HG03135 (cell line): ENCODE measurements around the gene GARNL3.
A peak's percentile ranks its signal among the peaks of the same experiment; 100 is the strongest.

Source experiments
- ATAC-seq: cut with Tn5 transposase; IDR thresholded peaks from one replicate; pipeline ENCODE4 v1.9.1; 2021; ENCODE audit warnings: mild to moderate bottlenecking, moderate library complexity; ENCODE audit not compliant: unreplicated experiment

Gene GARNL3

GRCh38 chr9:127232833-127233549, 31.6 kb upstream of the GARNL3 start:
- no peak for ATAC-seq

- ATAC-seq: no peak
These were observed 31.0 kb upstream of the GARNL3 start for GRCh38 chr9:127233550-127233949.

DNA sequence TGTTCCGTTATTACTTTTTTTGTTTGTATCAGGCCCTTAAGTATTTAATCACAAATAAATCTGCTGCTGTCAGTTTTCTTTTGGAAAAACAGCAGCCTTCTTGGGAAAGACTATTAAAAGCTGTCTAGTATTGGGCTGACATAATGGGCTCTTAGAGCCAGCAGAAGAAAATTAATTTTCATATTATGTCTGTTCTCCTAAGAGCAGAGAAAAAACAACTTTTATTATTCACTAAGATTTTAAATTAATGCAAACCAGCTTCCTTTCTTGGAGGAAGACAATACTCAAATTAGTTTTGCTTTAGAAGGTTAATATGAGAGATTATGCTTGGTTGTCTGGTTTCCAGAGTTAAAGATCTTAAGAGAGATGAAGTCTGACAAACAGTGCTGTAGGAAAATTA, 30.6 kb upstream of the GARNL3 start:
- ATAC-seq: no peak

DNA sequence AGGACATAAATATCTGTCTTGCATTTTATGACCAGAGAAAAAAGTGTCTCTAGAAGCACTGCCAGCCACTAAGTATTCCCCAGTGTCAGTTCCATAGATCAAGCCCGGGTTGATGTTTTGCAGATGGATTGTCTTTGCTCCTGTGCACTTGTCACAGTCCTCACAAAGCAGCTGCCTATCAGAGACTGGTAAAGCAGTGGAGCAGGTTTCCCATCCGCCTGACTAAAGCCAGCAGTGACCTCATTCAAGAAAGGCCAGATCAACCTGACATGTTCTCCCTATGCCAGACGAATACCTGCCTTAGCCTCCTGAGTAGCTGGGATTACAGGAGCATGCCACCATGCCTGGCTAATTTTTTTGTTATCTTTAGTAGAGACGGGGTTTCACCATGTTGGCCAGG, 26.8 kb upstream of the GARNL3 start:
- no peak for ATAC-seq

DNA sequence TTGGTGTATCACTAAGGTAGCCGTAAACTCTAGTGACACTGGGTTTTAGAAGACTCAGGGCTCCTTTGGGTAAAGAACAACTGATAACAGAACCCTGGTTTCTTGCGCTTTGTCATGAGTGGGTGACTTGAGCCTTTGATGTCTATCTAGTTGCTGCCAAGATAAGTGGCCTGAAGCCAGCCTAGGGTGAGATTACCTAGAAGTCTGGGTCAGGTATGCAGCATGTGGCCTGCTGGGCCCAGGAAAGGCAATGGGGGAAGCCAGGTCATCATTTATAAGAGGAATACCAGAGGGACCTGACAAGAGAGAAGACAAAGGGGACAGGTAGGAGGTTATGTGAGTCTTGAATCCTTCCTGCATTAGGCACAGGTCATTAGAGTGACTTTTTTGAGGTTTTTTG, 23.2 kb upstream of the GARNL3 start:
- no peak for ATAC-seq

- ATAC-seq: peak; percentile 100
These were observed 19.7 kb upstream of the GARNL3 start for GRCh38 chr9:127244609-127245601.

DNA sequence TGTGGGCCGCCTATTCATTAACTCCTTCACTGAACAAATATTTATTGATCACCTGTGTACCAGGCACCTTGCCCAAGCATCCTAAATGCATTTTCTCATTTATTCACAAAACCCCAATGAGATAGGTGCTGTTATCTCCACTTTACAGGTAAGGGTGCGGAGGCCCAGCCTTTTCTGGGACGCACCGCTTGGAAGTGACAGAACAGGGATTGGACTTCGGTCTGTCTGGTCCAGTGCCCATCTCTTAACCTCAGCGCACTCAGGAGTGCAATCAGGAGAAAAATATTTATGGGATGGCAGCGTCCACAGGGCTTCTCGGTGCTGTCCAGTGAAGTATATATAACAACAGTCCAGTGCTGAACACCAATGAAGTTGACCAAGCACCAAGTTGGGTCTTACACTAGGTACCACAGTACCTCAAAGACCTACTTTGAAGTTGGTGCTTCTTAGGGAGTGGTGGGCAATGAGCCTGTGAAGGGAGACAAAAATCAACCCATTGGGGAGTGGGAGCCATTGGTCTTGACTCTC, 18.9 kb upstream of the GARNL3 start:
- no peak for ATAC-seq

- ATAC-seq: no peak
These were observed 16.3 kb upstream of the GARNL3 start for GRCh38 chr9:127248241-127248640.

DNA sequence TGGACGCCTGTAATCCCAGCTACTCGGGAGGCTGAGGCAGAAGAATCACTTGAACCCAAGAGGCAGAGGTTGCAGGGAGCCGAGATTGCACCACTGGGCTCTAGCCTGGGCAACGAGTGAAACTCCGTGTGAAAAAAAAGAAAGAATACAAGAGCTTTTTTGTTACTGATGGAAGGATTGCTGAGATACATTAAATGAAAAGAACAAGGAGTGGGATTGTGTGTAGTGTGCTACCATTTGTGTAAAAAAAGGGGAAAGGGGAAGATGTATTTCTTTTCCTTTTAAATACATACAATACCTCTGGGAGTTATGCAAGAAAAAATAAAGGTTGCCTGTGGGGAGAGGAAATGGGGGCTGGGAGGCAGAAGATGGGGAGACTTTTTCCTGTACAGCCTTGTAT, 14.7 kb upstream of the GARNL3 start:
- ATAC-seq: no peak

GRCh38 chr9:127250896-127251391, 13.6 kb upstream of the GARNL3 start:
- ATAC-seq: no peak

- ATAC-seq: no peak
These were observed 11.9 kb upstream of the GARNL3 start for GRCh38 chr9:127252410-127253318.

- no peak for ATAC-seq
These were observed 11.1 kb upstream of the GARNL3 start for GRCh38 chr9:127253446-127253845.

GRCh38 chr9:127255692-127256091, 8.9 kb upstream of the GARNL3 start:
- ATAC-seq: no peak

DNA sequence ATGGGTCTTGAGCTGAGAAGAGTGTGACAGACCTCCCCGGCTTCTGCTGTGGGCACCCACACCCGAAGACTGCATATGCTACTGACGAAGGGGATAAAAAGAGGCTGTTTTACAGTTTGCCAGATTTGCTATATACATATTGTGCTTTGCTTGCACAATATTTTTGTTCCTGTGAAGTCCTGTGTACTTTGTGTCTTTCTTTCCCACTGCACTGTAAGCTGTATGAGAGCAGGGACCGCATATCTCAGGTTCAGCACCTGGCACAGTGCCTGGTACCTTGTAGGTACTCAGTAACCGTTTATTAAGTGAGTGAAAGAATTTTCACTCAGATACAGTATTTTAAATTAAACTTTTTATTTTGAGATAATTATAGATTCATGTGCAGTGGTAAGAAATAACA, 8.2 kb upstream of the GARNL3 start:
- no peak for ATAC-seq

DNA sequence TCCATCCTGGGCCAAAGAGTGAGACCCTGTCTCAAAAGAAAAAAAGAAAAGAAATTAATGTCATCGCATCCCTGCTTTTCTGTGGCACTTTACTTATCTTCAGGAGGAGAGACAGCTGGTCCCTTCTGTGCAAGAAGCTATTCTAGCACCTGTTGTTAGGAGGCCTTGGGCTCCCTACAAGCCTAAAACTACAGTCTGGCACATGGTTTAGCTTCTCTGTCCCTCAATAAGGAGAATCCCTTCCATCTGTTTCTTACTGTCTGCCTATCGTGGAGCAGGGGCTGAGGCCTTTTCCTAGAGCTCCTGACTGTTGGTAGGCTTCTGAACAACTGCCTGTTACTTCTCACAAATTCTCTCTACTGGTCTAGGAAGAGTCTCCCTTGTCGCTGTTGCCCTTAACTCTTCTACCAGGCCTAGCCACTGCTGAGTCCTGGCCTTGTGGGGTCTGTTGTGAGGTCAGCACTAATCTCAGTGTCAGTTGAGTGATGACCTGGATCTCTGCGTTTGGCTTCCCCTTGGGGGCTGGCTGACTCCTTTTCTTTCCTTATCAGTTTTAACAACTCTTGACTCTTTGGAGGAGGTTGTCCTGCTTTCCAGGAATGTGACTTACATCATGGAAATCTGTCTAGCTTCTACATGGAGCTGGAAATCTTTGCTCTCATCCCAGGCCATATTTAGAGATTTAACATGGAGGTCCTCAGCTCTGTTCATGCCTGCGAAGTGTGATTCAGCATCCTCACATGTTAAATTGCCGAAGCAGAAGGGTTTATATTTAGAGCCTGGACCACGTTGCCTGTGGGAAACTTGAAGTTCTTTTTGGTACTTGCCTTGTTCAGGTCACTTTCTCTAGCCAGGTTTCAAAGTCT, 5.7 kb upstream of the GARNL3 start:
- no peak for ATAC-seq

- no peak for ATAC-seq
These were observed 2.0 kb upstream of the GARNL3 start for GRCh38 chr9:127262602-127263001.

- no peak for ATAC-seq
These were observed 1.3 kb upstream of the GARNL3 start for GRCh38 chr9:127263237-127263636.

DNA sequence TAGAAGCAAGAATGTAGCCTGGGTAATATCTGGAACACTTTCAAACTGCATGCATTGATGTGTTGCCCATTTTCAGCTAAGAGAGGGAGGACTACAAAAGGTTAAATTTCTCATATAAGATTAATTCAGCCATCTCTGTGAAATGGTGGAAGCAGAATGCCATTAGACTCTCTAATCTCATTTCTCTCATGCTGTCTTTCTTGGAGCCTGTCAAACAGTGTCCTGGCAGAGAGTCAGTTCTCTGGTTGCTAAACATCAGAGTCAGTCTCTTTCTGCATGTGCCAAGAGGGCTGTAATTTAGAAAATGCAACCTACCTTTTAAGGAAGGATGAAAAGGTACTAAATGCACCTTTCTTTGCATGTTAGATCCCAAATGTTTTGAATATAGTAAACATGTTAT, 910 bp upstream of the GARNL3 start:
- ATAC-seq: no peak

DNA sequence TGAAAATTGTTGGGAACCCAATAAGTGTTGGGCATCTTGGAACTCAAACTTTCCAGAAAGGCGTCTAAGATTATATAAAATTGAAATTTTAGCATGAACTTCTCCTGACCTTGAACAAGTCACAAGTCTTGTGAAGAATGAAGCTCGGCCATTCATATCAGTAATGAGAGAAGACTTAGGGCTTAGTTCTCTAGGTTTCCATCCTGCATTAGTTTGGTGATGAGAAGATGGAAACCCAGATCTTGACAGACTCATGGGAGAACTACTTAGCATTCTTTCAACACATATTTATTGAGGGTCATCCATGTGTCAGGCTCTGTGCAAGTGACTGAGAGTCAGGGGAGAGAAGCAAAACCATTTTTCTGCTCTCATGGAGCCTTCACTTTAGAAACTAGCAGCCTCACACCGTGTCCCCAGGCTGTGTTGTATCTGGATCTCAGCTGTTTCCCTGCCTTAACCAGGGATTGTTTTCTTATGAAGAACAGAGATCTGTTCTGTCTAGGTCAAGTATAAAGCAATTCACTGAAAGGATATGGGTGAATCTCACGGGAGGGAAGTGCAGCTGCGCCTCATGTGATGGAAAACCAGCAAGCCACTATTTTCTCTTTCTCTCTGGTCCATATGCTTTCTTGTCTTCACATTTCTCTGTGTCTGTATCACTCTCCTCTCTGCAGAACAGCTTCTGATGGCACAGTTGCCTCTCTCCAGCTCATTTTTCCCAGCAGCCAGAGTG, 3.4 kb downstream of the GARNL3 start:
- ATAC-seq: no peak
